Colon (tissue), 2 donors: ENCODE measurements around the gene USP24.

Experiments used
- FAIRE-seq: peaks from 2 replicates; lab custom pipeline; 2012; peaks lifted over from hg19 to GRCh38; lab: Jason Lieb, UNC
- donor health status: control.
- donor health status: control.

USP24 gene

DNA sequence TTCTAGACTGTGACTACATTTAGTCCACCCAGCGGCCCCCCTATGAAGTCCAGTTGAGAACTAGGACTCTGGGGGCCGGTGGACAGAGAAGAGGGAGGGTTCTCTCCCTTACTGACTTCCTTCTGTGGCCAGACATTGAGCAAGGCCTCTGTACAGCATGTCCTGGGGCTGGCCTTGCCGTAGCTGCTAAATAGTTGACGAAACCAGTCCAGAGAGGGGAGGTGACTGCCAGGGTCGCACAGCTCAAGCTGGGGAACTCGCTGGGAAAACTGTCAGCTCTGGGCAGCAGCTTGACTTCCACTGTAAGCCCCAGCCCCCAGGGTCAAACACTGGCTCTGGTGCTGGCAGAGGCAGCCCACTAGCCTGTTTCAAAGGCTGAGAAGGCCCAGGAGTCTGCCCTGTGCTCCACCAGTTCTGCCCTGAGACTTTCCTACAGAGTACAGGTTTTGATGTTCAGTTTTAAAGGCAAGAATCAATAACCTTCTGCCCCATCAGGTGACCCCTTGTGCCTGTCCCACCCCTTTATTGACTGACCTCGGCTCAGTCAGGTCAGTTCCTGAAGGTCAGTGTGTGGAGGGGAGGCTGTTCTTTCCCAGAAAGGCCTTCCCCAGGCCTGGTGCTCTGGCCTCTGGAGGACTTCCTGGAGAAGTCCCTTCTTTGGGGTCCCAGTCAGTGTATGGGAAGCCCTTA is 161.8 kb downstream of the USP24 start:
- no peak for FAIRE-seq

DNA sequence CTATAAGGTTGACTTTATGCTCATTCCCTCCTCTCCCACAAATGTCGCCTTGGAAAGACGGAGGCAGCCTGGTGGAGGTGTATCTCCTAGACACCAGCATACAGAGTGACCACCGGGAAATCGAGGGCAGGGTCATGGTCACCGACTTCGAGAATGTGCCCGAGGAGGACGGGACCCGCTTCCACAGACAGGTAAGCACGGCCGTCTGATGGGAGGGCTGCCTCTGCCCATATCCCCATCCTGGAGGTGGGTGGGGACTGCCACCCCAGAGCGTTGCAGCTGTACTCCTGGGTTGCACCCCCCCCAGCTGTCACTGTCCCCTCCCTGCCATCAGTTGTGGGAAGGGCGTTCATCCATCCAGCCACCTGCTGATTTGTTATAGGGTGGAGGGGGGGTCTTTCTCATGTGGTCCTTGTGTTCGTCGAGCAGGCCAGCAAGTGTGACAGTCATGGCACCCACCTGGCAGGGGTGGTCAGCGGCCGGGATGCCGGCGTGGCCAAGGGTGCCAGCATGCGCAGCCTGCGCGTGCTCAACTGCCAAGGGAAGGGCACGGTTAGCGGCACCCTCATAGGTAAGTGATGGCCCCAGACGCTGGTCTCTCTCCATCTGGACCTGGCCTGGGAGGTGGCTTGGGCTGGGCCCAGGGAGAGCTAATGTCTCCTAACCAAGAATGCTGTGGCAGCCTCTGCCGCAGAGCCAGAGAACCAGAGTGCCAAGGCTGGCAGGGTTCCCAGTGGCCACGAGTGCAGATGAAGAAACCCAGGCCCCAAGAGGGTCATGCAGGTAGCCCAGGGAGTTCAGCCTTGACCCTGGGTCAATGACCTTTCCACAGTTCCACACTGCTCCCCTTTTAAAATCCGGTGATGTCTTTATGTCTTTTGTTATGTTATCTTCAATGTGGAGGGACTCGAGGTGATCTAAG is 162.7 kb downstream of the USP24 start:
- FAIRE-seq, result no peak

DNA sequence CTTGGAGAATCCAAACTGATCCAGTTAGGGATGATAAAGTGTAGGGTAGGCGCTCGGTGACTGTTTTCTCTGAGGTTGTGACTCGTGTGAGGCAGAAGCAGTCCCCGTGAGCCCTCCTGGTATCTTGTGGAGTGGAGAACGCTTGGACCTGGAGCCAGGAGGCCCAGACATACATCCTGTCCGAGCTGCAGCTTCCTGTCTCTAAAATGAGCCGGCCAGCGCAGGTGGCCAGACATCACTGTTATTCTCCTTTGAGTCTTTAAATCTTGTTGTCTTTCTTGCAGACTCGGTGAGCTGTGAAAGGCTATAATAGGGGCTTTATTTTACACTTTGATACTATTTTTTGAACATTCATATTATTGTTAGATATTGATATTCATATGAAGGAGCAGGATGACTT is 163.5 kb downstream of the USP24 start:
- FAIRE-seq, result no peak

DNA sequence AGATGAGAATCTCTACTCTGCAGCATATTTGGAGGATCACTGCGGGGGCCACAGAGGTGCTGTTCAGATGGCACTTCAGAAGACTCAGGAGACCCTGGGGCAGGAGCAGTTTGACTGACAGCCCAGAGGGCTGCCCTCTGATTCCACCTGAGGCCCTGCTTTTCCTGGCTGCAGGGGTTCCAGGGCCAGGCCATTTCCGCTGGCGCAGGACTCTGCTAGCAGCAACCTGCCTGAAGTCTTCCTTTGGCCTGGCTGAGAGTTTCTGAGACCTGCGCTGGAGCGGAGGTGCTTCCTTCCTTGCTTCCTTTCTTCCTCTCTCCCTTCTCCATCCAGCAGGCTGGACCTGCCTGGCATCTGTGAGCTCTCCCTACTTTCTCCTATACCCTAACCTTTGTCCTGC is 164.0 kb downstream of the USP24 start:
- no peak for FAIRE-seq

DNA sequence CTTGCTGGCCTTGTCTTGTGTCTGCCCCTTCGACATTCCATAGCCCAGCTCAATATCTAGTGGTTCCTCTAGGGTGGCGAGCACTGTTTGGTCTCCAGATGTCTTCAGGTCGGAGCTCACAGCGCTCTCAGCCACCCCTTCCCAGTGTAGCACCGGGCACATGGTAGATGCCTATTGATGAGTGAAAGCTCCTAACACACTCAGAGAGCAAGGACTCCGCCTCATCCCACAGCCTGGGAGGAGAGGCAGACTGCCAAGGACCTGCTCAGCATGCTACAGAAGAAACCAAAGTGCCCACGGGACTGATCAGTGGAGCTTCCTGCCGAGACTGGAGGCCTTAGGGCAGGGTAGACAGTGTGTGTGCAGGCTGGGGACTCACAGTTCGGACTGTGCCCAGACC is 164.9 kb downstream of the USP24 start:
- no peak for FAIRE-seq

DNA sequence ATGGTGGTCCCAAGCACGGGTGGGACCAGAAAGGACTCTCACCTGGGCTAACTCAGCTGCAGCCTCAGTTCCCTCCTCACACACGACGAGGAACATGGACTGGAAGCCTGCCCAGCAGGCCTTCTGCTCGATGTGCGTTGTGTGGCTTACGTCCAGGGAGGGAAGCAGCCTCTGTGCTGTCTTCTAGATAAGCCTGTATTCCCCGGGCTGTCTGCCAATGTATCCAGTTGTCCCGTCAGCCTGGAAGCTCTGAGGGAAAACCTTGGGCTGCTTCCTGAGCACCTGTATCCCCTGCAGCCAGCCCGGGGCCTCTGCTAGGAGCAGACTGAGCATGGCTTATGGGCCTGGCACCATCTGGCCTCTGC is 165.3 kb downstream of the USP24 start:
- no peak for FAIRE-seq

DNA sequence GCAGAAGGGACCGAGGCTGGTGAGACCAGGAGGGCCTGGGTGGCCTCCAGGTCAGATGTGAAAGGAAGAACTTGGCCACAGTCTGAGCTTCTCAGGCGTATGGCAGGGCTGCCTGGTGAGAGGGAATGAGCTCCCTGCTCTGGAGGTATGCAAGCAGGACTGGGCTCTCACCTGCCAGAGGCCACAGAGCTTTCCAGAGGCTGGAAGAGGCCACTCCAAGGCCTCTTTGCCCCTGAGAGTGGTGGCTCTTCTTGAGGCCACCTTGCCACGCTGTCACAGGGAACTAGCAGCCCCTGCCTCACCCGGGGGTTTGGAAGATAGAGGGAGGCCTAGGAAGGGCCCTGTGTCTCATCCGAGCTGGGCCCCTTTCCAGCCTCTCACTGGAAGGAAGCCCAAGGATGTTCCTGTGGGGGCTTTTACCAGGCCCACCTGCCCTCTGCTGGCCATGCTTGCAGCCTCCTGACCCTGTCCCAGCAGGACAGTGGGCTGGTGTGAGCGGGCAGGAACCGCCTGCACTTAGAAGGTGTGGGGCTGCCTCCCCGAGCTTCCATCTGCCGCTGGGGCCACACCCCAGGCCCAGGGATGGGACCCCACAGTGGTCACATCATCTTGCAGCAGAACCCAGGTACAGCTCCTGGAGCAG is 165.8 kb downstream of the USP24 start:
- FAIRE-seq, result no peak

DNA sequence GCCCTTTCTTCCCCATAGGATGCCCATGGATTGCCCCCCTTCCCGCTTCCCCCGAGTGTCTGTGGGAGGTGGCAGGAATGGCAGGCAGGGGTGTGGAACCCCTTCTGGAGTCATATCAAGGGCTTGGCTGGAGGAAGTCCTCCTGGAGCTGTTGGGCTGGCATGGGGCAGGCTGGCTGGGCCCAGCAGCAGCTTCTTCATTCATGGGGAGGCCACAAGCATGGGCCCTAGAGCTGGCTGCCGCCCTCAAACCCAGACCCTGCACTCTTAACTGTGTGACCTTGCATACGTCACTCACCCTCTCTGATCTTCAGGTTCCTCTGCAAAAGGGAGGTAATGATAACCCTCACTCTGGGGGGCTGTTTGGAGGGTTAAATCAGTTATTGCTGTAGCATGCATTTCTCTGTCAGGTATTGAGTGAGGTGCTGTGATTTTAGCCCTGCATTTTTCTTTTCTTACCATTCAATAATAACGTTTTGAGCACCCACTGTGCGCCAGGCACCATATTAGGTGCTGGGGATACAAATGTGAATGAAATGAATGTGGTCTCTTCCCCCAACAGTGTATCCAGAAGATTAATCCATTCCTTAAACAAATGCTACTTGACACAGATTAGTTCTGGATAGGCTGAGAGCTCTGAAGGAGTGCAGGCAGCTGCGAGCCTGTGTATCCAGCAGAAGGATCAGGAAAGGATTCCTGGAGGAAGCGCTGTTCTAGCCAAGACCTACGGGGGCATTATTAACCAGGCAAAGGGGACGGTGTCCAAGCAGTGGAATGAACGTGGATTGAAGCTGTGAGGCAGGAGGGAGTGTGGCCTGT is 166.5 kb downstream of the USP24 start:
- FAIRE-seq, result no peak

DNA sequence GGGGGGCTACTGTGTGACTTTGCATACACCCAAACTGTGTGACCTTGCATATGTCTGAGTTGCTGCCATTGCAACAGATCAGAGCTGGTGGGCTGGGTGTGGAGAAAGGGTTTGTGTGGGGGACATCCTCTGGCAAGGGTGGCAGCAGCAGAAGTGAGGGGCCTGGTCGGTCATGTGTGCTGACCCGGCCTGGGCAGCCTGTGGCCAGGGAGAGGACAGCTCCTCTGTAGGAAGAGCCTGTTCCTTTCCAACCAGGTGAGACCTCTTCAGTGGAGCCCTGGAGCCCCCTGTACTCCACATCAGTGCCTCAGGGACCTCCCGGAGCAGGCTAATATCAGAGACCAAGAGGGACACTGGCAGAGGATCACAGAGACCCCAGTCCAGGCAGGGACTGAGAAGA is 167.6 kb downstream of the USP24 start:
- FAIRE-seq, result no peak

DNA sequence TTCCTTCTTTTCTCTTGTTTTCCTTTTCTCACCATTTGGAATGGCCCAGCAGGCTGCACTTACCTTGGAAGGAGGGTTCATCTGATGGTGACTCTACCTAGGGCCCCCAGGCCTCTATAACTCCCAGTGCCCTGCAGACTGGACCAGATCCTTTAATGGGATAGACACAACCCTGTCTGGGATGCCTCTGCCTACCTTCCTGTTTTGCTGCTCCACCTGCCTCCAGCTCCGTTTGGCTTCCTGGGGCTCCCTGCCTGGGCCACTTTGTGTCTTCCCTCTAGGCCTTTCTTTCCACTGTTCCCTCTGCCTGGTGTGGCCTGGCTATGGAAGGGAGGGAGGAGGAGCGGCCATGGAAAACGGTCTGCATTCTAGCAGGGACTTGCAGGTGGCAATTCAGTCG is 168.3 kb downstream of the USP24 start:
- no peak for FAIRE-seq

DNA sequence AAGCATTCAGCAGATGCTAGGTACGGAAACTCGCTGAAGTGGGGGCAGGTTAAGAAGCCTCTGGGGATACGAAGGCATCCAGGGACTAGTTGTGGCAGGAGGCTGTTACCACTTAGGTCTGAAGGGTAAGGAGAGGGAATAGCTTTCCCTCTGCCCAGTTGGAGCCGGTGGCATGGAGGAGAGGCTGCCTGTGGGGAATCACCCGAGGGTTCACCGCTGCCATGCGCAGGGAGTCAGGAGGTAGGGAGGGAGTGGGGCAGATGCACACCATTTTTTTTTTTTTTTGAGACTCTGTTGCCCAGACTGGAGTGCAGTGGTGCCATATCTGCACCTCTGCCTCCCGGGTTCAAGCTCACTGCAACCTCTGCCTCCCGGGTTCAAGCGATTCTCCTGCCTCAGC is 169.7 kb downstream of the USP24 start:
- FAIRE-seq, result no peak

DNA sequence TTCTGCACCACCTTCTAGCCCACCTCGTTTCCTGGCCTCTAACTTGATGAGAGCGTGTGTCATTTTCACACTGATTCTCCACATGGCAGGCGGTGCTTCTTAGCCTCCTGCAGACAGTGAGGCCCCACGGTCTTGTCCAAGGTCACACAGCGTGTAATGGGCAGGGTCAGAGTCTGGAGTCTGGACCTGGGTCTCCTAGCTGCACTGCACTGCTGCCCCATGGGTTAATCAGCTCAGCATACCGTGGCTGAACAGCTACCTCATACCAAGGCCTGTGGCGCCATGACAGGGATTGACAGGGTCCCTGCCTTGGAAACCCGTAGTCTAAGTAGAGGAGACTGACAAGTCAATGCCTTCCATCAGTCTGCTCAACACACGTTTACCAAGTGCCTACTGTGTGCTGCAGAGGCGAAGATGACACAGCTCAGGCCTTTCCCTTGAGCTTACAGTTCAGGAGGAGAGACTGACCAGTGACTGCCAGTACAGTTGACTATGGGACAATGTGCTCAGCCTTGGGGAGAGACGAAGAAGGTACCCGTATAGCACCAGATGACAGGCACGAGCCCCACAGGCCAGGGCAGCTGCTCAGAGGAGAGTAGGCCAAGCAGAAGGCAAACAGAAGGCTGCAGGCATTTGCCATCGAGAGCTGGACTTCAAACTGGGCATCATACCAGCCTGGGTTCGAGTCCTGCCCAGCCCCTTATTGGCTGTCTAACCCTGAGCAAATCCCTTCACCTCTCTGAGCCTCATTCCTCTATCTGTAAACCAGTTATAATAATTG is 170.4 kb downstream of the USP24 start:
- no peak for FAIRE-seq

DNA sequence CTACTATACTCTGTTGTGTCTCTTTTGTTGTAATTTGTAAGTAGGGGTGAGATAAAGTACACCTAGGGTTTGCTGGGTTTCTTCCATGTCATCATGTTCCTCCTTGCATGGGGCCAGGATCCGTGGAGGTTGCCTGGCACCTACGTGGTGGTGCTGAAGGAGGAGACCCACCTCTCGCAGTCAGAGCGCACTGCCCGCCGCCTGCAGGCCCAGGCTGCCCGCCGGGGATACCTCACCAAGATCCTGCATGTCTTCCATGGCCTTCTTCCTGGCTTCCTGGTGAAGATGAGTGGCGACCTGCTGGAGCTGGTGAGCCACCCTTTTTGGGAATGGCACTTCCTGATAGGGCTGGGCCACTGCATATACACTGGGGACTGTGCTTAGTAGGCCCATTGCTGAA is 171.4 kb downstream of the USP24 start:
- no peak for FAIRE-seq

DNA sequence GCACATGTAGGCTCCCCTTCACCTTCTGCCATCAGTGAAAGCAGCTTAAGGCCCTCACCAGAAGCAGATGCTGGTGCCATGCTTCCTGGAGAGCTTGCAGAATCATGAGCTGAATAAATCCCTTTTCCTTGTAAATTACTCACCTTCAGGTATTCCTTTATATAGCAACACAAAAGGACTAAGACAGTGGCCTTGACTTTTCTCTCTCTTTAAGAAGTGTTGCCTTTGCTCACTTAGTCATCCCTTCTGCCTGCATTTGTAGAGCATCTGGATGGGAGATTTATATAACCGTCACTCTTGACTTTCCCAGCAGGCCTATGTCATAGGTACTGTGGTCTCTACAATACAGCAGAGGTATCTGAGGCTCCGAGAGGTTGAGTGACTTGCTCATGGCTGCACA is 172.2 kb downstream of the USP24 start:
- FAIRE-seq, result no peak

DNA sequence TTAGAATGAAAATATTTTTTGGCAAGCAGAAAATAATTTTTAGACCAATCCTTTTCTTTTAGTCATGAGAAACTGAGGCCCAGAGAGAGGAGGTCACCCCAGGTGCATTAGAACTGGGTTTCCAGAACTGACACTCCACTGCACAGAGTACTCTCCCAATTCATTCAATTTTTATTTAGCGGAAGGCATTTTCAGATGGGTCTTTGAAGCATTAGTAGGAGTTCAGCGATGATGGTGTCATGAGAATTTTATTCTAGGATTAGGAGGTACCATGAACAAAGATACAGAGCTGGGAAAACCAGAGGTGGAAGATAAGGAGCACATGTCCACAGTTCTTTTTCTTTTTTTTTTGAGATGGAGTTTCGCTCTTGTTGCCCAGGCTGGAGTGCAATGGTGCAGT is 173.6 kb downstream of the USP24 start:
- no peak for FAIRE-seq

DNA sequence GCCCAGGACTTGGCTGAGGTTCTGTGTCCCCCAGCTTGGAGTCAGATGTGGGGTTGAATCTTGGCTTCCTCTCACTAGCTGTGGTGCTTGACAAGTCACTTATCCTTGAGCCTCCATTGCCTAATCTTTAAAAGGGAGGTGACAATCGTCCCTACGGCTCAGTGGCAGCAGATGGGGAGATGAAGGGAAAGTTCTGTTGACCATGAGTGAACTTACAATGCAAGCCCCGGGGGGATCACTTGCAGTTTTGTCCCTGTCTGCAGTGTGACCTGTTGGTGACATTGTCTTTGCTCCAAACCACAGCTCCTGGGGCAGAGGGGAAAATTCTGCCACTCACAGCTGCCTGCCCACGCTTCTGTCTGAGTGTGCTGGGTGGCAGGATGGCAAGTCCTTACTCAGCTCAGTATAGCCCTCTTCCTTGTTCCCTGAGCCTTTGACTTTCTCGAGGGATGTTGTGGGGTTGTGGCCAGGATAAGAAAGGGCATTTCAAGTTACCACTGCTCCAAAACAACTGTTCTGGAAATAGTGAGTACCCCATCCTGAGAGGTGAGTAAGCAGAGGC is 174.2 kb downstream of the USP24 start:
- FAIRE-seq, result no peak

DNA sequence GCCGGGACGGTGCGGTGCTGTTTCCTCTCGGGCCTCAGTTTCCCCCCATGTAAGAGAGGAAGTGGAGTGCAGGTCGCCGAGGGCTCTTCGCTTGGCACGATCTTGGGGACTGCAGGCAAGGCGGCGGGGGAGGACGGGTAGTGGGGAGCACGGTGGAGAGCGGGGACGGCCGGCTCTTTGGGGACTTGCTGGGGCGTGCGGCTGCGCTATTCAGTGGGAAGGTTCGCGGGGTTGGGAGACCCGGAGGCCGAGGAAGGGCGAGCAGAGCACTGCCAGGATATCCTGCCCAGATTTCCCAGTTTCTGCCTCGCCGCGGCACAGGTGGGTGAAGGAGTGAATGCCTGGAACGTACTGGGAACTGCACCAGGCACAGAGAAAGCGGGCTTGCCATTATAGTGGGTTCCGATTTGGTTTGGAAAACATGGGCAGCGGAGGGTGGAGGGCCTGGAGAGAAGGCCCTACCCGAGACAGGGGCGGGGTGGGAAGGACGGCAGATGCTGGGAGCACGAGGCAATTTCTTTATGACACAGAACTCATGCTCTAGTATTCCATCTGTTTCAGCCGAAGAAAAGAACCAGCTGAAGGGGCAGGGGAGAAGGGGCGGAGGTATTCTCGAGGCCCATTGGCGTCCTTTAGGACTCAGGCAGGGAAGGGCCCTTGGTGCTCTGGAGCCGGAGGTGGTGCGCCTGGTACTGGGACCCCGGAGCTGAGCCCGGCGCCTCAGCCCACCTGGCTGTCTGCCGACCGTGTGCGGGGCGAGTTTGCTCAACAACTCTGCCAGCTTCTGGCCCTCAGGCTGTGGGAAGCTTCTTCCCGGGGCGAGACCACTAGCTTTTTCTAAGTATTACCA is 174.9 kb downstream of the USP24 start:
- no peak for FAIRE-seq

DNA sequence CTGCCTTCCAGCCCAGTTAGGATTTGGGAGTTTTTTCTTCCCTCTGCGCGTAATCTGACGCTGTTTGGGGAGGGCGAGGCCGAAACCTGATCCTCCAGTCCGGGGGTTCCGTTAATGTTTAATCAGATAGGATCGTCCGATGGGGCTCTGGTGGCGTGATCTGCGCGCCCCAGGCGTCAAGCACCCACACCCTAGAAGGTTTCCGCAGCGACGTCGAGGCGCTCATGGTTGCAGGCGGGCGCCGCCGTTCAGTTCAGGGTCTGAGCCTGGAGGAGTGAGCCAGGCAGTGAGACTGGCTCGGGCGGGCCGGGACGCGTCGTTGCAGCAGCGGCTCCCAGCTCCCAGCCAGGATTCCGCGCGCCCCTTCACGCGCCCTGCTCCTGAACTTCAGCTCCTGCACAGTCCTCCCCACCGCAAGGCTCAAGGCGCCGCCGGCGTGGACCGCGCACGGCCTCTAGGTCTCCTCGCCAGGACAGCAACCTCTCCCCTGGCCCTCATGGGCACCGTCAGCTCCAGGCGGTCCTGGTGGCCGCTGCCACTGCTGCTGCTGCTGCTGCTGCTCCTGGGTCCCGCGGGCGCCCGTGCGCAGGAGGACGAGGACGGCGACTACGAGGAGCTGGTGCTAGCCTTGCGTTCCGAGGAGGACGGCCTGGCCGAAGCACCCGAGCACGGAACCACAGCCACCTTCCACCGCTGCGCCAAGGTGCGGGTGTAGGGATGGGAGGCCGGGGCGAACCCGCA is 175.7 kb downstream of the USP24 start, which contains the start of gene PCSK9:
TSS of gene PCSK9 (plus strand) at position 207 of the 741 bp plus-strand sequence. CDS start at position 497, 290 bp downstream.
- no peak for FAIRE-seq

DNA sequence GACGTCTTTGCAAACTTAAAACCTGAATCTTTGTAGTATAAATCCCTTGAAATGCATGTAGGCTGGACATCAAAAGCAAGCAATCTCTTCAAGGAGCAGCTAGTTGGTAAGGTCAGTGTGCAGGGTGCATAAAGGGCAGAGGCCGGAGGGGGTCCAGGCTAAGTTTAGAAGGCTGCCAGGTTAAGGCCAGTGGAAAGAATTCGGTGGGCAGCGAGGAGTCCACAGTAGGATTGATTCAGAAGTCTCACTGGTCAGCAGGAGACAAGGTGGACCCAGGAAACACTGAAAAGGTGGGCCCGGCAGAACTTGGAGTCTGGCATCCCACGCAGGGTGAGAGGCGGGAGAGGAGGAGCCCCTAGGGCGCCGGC is 176.2 kb downstream of the USP24 start:
- FAIRE-seq, result no peak

DNA sequence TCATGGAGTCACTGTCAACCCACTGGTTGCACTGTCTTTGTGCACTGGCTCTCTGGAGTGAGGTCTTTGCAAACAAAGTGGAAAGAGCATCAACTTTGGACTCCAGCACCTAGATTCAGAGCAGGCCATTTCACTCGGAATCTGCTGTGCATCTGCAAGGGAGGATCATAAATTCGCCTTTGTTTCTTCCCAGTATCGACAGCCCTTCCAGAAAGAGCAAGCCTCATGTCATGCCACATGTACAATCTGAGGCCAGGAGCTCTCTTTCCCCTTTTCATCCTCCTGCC is 176.7 kb downstream of the USP24 start:
- FAIRE-seq, result no peak
